Activated T-helper 1 cell treated with anti-CD3 and anti-CD28 coated beads, Interleukin-12 subunit alpha, Interleukin-12 subunit beta, Interleukin-2, Interleukin-4 antibody, amounts not matched to agents 30 ng/mL and 10 ng/mL and 1 ng/mL, durations not matched to agents 14 hours and 24 hours and 36 hours (primary cell): Measurements from ENCODE around the gene LMAN2. TPM values are rescaled to one million over a fixed set of nuclear protein-coding genes. Genes with fewer than 3 reads are reported as not detected.

Experiments
- DNase-seq: peaks from one replicate; pipeline ENCODE4 v3.0.0; 2021; ENCODE audit warnings: low spot score
- H3K27ac Mint-ChIP-seq: one replicate; pipeline ENCODE4 v1.8.0; 2021; ENCODE audit warnings: mild to moderate bottlenecking, mixed read lengths
- H3K27me3 Mint-ChIP-seq: one replicate; pipeline ENCODE4 v1.8.0; 2022; ENCODE audit warnings: mild to moderate bottlenecking, moderate library complexity, mixed read lengths; ENCODE audit not compliant: insufficient read depth
- H3K36me3 Mint-ChIP-seq: one replicate; pipeline ENCODE4 v1.8.0; 2021; ENCODE audit warnings: low read depth, mixed read lengths
- H3K4me1 Mint-ChIP-seq: one replicate; pipeline ENCODE4 v1.8.0; 2021; ENCODE audit warnings: low read depth, mixed read lengths
- H3K4me3 Mint-ChIP-seq: one replicate; pipeline ENCODE4 v1.8.0; 2021; ENCODE audit warnings: mild to moderate bottlenecking, moderate library complexity, mixed read lengths
- H3K9me3 Mint-ChIP-seq: one replicate; pipeline ENCODE4 v1.8.0; 2021; ENCODE audit warnings: mixed read lengths
- intact Hi-C: fragments of 100-400 bp; cut with micrococcal nuclease; formaldehyde crosslinking; loops from one replicate; pipeline ENCODE4 v1.15.1; 2024
- total RNA-seq: library from RNA; stranded (reverse); gene quantifications from 2 replicates; pipeline ENCODE4 v1.2.3, GENCODE V29; 2022

LMAN2 gene
- total RNA-seq, 1 donor from 2014 or later: 118 TPM

DNA sequence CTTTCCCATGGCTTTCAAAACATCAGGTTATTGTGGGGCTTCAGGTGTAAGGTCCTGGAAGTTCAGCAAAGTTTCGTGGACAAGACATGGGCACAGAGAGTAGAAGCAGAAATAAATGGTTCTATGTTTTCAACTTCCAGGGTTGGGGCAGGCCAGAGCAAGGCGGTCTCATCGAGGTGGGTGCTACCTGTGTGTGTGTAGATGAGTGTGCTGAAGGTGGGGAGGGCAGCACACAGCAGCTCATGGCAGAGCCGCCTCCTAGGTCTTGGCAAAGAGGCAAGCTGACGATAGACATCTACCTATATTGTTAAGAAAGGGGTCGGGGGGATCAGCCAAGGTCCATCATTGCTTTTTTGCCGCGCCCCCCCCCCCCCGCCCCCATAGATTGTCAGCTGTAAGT, 51.8 kb downstream of the LMAN2 start:
- H3K4me3 Mint-ChIP-seq: peak overlapping the region; percentile 20
- H3K4me1 Mint-ChIP-seq: peaks cover 77% of the 10 kb centered on the region
- DNase-seq: no peak
- H3K27me3 Mint-ChIP-seq: no peaks in the 10 kb centered on the region
- H3K36me3 Mint-ChIP-seq: peaks cover 58% of the 10 kb centered on the region
- intact Hi-C loops: loop anchor here (5.0 kb wide), 1 partner anchor 852 kb away; the partner anchor contains the start of gene FAF2
- peak overlapping the region; percentile 84 for H3K27ac Mint-ChIP-seq
- H3K9me3 Mint-ChIP-seq: no peaks in the 10 kb centered on the region

- no peak for DNase-seq
- H3K36me3 Mint-ChIP-seq: peaks cover 58% of the 10 kb centered on the region
- intact Hi-C loops: no loop called here
- no peaks in the 10 kb centered on the region for H3K27me3 Mint-ChIP-seq
- H3K9me3 Mint-ChIP-seq: no peaks in the 10 kb centered on the region
- peaks cover 69% of the 10 kb centered on the region for H3K4me1 Mint-ChIP-seq
- H3K4me3 Mint-ChIP-seq: no peak overlapping the region
- no peak overlapping the region for H3K27ac Mint-ChIP-seq
Measured at GRCh38 chr5:177297922-177298321, 53.5 kb downstream of the LMAN2 start.

- H3K36me3 Mint-ChIP-seq: peaks cover 56% of the 10 kb centered on the region
- intact Hi-C loops: no loop called here
- DNase-seq: no peak
- H3K27me3 Mint-ChIP-seq: no peaks in the 10 kb centered on the region
- H3K9me3 Mint-ChIP-seq: no peaks in the 10 kb centered on the region
- H3K4me1 Mint-ChIP-seq: peaks cover 57% of the 10 kb centered on the region
- H3K27ac Mint-ChIP-seq: peak overlapping the region; percentile 85
- peak overlapping the region; percentile 45 for H3K4me3 Mint-ChIP-seq
Measured at GRCh38 chr5:177296581-177296980, 54.9 kb downstream of the LMAN2 start.

- DNase-seq: no peak
- Mint-ChIP-seq H3K36me3 (peaks cover 54% of the 10 kb centered on the region), H3K4me3 (peak overlapping the region; percentile 5), H3K9me3 (no peaks in the 10 kb centered on the region), H3K27me3 (no peaks in the 10 kb centered on the region), H3K27ac (peak overlapping the region; percentile 85), H3K4me1 (peaks cover 51% of the 10 kb centered on the region)
- intact Hi-C loops: no loop called here
Measured at GRCh38 chr5:177295924-177296323, 55.5 kb downstream of the LMAN2 start.

GRCh38 chr5:177294632-177295031, 56.8 kb downstream of the LMAN2 start:
- no peaks in the 10 kb centered on the region for H3K27me3 Mint-ChIP-seq
- H3K36me3 Mint-ChIP-seq: peaks cover 52% of the 10 kb centered on the region
- no peak overlapping the region for H3K27ac Mint-ChIP-seq
- H3K9me3 Mint-ChIP-seq: no peaks in the 10 kb centered on the region
- intact Hi-C loops: no loop called here
- peaks cover 38% of the 10 kb centered on the region for H3K4me1 Mint-ChIP-seq
- no peak for DNase-seq
- H3K4me3 Mint-ChIP-seq: no peak overlapping the region

DNA sequence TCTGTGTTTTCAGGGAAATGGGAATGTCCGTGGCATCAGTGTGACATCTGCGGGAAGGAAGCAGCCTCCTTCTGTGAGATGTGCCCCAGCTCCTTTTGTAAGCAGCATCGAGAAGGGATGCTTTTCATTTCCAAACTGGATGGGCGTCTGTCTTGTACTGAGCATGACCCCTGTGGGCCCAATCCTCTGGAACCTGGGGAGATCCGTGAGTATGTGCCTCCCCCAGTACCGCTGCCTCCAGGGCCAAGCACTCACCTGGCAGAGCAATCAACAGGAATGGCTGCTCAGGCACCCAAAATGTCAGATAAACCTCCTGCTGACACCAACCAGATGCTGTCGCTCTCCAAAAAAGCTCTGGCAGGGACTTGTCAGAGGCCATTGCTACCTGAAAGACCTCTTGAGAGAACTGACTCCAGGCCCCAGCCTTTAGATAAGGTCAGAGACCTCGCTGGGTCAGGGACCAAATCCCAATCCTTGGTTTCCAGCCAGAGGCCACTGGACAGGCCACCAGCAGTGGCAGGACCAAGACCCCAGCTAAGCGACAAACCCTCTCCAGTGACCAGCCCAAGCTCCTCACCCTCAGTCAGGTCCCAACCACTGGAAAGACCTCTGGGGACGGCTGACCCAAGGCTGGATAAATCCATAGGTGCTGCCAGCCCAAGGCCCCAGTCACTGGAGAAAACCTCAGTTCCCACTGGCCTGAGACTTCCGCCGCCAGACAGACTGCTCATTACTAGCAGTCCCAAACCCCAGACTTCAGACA, 57.5 kb downstream of the LMAN2 start:
- intact Hi-C loops: no loop called here
- Mint-ChIP-seq H3K9me3 (no peaks in the 10 kb centered on the region), H3K36me3 (peaks cover 54% of the 10 kb centered on the region), H3K4me3 (no peak overlapping the region), H3K27me3 (no peaks in the 10 kb centered on the region), H3K4me1 (peaks cover 32% of the 10 kb centered on the region), H3K27ac (no peak overlapping the region)
- no peak for DNase-seq

GRCh38 chr5:177291735-177292134, 59.7 kb downstream of the LMAN2 start:
- intact Hi-C loops: no loop called here
- Mint-ChIP-seq H3K4me3 (no peak overlapping the region), H3K4me1 (peaks cover 22% of the 10 kb centered on the region), H3K27me3 (no peaks in the 10 kb centered on the region), H3K27ac (no peak overlapping the region), H3K9me3 (no peaks in the 10 kb centered on the region), H3K36me3 (peaks cover 48% of the 10 kb centered on the region)
- DNase-seq: no peak

DNA sequence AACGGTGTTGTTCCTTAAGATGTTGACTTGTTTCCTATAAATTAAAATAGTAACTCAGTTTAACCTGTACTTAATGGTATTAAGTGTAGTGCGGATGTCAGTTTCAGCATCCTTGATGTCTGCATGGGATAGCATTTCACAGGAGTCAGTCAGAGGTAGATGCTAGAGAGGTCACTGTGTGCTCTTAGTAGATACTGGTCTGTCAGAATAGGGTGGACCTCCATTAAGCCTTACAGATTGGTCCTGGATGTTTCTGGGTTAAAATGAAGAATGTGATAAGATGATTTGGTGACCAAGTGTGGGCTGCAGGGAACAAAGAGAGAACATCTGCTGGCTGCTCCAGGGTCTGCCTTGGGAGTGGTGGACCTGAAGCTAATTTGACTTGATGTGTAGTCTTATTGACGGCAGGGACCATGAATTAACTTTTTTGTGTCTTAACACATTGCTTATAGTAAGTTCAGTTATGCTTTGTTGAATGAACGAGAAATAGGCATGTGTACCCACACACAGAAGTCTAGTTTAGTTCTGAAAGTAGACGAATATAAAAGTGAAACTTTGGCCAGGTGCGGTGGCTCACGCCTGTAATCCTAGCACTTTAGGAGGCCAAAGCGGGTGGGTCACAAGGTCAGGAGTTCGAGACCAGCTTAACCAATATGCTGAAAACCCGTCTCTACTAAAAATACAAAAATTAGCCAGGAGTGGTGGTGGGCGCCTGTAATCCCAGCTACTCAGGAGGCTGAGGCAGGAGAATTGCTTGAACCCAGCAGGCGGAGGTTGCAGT, 60.5 kb downstream of the LMAN2 start:
- Mint-ChIP-seq H3K9me3 (no peaks in the 10 kb centered on the region), H3K4me1 (peaks cover 22% of the 10 kb centered on the region), H3K27ac (no peak overlapping the region), H3K36me3 (peaks cover 41% of the 10 kb centered on the region), H3K4me3 (no peak overlapping the region), H3K27me3 (no peaks in the 10 kb centered on the region)
- DNase-seq: no peak
- intact Hi-C loops: no loop called here

GRCh38 chr5:177288191-177288590, 63.3 kb downstream of the LMAN2 start:
- no peak overlapping the region for H3K4me3 Mint-ChIP-seq

More at GRCh38 chr5:177288191-177288590, 63.3 kb downstream of the LMAN2 start:
- Mint-ChIP-seq H3K4me1 (peaks cover 11% of the 10 kb centered on the region), H3K27me3 (no peaks in the 10 kb centered on the region), H3K27ac (no peak overlapping the region), H3K9me3 (no peaks in the 10 kb centered on the region), H3K36me3 (peaks cover 32% of the 10 kb centered on the region)
- intact Hi-C loops: no loop called here
- no peak for DNase-seq

Other genes starting within 250 kb of the LMAN2 start
- 108 and 112 TPM in 2 replicates for gene NSD1, start 217.9 kb downstream of the LMAN2 start, total RNA-seq
- 19.7 and 22.4 TPM in 2 replicates for gene RAB24, start 47.9 kb downstream of the LMAN2 start, total RNA-seq
- gene PRELID1, start 47.9 kb downstream of the LMAN2 start, total RNA-seq: 239 and 250 TPM in 2 replicates
- gene MXD3, start 39.8 kb downstream of the LMAN2 start, total RNA-seq: 9.6 and 11.8 TPM in 2 replicates
- 37.8 and 41.3 TPM in 2 replicates for gene RGS14, start 6.3 kb upstream of the LMAN2 start, total RNA-seq
- 0.26 TPM in 1 of 2 replicates, not detected in the other for gene SLC34A1, start 32.8 kb upstream of the LMAN2 start, total RNA-seq
- gene PFN3, start 49.0 kb upstream of the LMAN2 start, total RNA-seq: not detected in 2 replicates
- 1.3 and 2.2 TPM in 2 replicates for gene F12, start 57.9 kb upstream of the LMAN2 start, total RNA-seq
- 122 and 132 TPM in 2 replicates for gene GRK6, start 75.0 kb upstream of the LMAN2 start, total RNA-seq
- gene PRR7, start 95.1 kb upstream of the LMAN2 start, total RNA-seq: 10.3 and 11.2 TPM in 2 replicates
- 13.1 and 14.4 TPM in 2 replicates for gene DBN1, start 122.0 kb upstream of the LMAN2 start, total RNA-seq
- 49.2 and 49.9 TPM in 2 replicates for gene PDLIM7, start 145.9 kb upstream of the LMAN2 start, total RNA-seq
- gene DOK3, start 158.2 kb upstream of the LMAN2 start, total RNA-seq: 3.7 and 5.0 TPM in 2 replicates
- 151 and 166 TPM in 2 replicates for gene DDX41, start 165.3 kb upstream of the LMAN2 start, total RNA-seq
- gene FAM193B, start 202.9 kb upstream of the LMAN2 start, total RNA-seq: 70.9 and 79.4 TPM in 2 replicates
- gene TMED9, start 240.5 kb upstream of the LMAN2 start, total RNA-seq: 174 and 175 TPM in 2 replicates
- gene B4GALT7, start 248.5 kb upstream of the LMAN2 start, total RNA-seq: 27.7 and 28.4 TPM in 2 replicates